H1 (cell line): ENCODE data around the gene ADAM12. TPM values are rescaled to one million over a fixed set of nuclear protein-coding genes. Genes with fewer than 3 reads are reported as not detected.

ENCODE experiments used
- ATF3 ChIP-seq: IDR thresholded peaks from 2 replicates; pipeline ENCODE4 v1.6.1; 2011; ENCODE audit warnings: low read depth, mild to moderate bottlenecking, low read length; ENCODE audit not compliant: insufficient read depth
- BACH1 ChIP-seq: IDR thresholded peaks from 2 replicates; pipeline ENCODE4 v1.6.1; 2012; ENCODE audit warnings: low read length, improper control_type of control experiment
- CEBPB ChIP-seq: IDR thresholded peaks from 2 replicates; pipeline ENCODE4 v1.6.1; 2012; ENCODE audit warnings: low read depth, low read length
- CHD1 ChIP-seq: IDR thresholded peaks from 2 replicates; pipeline ENCODE4 v1.6.1; 2012; ENCODE audit warnings: low read depth, low read length, improper control_type of control experiment
- CHD7 ChIP-seq: fragments of 300-600 bp; sonication (generic); IDR thresholded peaks from 2 replicates; pipeline ENCODE4 v1.7.1; 2012; ENCODE audit warnings: low read length, moderate library complexity, mild to moderate bottlenecking, inconsistent platforms; ENCODE audit not compliant: insufficient replicate concordance
- EZH2 ChIP-seq: fragments of 200-600 bp; sonication (generic); IDR thresholded peaks from 2 replicates; pipeline ENCODE4 v1.7.1; 2012; ENCODE audit warnings: low read depth, mild to moderate bottlenecking, moderate library complexity, low read length, inconsistent platforms; ENCODE audit not compliant: severe bottlenecking
- POLR2AphosphoS5 ChIP-seq: IDR thresholded peaks from 2 replicates; pipeline ENCODE4 v1.6.1; 2011; ENCODE audit warnings: low read depth, low read length
- RXRA ChIP-seq: IDR thresholded peaks from 2 replicates; pipeline ENCODE4 v1.6.1; 2011; ENCODE audit warnings: low read depth, mild to moderate bottlenecking, low read length, moderate library complexity; ENCODE audit not compliant: insufficient read depth
- SIRT6 ChIP-seq: IDR thresholded peaks from one replicate; pipeline ENCODE4 v1.7.1; 2012; ENCODE audit warnings: low read length, inconsistent platforms
- SP1 ChIP-seq: IDR thresholded peaks from 2 replicates; pipeline ENCODE4 v1.6.1; 2011; ENCODE audit warnings: low read depth, low read length
- SP4 ChIP-seq: IDR thresholded peaks from 2 replicates; pipeline ENCODE4 v1.6.1; 2012; ENCODE audit warnings: low read length, inconsistent platforms
- TAF1 ChIP-seq: IDR thresholded peaks from 2 replicates; pipeline ENCODE4 v1.6.1; 2011; ENCODE audit warnings: mild to moderate bottlenecking, low read depth, low read length
- polyA plus RNA-seq, 7 experiments: library from polyadenylated mRNA; depleted of rRNA in 3 of 7; stranded (reverse) in 5 of 7; unstranded in 2 of 7; fragments of >200 nt in 5 of 7; fragments of 200-250 nt in 2 of 7; gene quantifications; 1 replicate in 5 of 7; 2 replicates in 1 of 7; 4 replicates in 1 of 7; pipeline versions ENCODE4 v1.2.1 to v1.2.3, GENCODE V29; 2011 to 2013; ENCODE audit warnings: missing spikeins in 2 of 7, mixed read lengths in 2 of 7
- total RNA-seq: library from RNA; stranded (reverse); fragmentation: NEBNext Ultra II Directional; extraction: Animal tissue kit (Norgen Biotek cat#: 25700); gene quantifications from 2 replicates; pipeline ENCODE4 v1.2.1, GENCODE V29; 2021

ADAM12 gene
- total and polyA plus RNA-seq, 2 of the 8 experiments (the other 6 are each of a cell fraction or from before 2014, with no cell fraction given), result 0.07 to 0.17 TPM

- no peak for TF ChIP-seq CHD7
- no peak for TF ChIP-seq CEBPB
- TF ChIP-seq TAF1, result no peak
- no peak for TF ChIP-seq ATF3
- no peak for TF ChIP-seq SP4
- TF ChIP-seq RXRA, result no peak
- no peak for TF ChIP-seq CHD1
- TF ChIP-seq POLR2AphosphoS5, result no peak
- no peak for TF ChIP-seq SP1
- TF ChIP-seq BACH1, result no peak
- no peak for TF ChIP-seq SIRT6
- no peak for TF ChIP-seq EZH2
Measured at GRCh38 chr10:125997586-125997985, 390.7 kb downstream of the ADAM12 start (continued).
